Measurements from ENCODE around the gene CYSTM1.

Gene CYSTM1

DNA sequence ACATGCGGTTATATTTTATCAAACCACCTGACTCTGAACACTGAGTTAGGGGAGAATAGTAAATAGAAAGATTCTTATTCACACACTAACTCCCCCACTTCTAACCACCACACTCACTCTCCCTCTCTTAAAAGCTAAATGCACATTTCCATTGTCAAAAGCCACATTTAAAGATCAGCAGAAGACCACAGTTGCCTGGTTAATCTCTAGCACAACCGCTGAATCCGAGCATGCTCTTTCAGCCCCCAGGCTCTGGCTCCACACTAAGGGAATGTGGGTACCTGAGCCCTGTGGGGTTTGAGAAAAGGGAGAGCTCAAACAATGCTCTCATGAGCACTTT, 92.2 kb downstream of the CYSTM1 start:
- in situ Hi-C loops (cut with HindIII; ENCODE audit: low sequenced_read_pairs) = no loop called here
- no peak overlapping the region for H3K4me3 ChIP-seq (ENCODE audit: low read depth, low read length)
- no peak for DNase-seq (ENCODE audit: low read depth, low spot score)
- TF ChIP-seq, protein P1, sequence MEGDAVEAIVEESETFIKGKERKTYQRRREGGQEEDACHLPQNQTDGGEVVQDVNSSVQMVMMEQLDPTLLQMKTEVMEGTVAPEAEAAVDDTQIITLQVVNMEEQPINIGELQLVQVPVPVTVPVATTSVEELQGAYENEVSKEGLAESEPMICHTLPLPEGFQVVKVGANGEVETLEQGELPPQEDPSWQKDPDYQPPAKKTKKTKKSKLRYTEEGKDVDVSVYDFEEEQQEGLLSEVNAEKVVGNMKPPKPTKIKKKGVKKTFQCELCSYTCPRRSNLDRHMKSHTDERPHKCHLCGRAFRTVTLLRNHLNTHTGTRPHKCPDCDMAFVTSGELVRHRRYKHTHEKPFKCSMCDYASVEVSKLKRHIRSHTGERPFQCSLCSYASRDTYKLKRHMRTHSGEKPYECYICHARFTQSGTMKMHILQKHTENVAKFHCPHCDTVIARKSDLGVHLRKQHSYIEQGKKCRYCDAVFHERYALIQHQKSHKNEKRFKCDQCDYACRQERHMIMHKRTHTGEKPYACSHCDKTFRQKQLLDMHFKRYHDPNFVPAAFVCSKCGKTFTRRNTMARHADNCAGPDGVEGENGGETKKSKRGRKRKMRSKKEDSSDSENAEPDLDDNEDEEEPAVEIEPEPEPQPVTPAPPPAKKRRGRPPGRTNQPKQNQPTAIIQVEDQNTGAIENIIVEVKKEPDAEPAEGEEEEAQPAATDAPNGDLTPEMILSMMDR (IDR thresholded peaks at IDR 0.05; ENCODE audit: low read depth, low read length) = no peak

DNA sequence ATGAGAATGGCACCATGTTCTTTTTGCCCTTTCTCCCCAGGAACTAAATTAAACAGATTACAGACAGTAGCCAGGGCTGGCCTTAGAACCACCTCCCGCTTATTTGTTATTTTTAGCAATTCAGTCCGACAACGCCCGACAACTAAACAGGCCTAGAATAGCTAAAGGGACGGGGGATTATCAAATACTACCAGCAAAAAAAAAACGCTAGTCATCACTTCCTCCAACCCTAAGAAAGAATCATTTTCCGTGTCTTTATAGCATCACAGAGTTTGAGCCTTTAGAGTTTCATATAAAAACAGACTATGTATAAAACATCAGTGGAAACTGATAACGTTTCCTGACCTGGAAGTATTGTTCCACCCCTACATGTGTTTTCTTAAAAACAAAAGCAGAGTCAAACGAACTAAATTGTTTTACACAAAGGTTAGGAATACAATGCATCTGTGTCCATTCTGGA, 92.6 kb downstream of the CYSTM1 start:
- H3K4me3 ChIP-seq (ENCODE audit: low read depth, low read length) = no peak overlapping the region
- no peak for DNase-seq (ENCODE audit: low read depth, low spot score)
- TF ChIP-seq, protein P1 (IDR thresholded peaks at IDR 0.05; ENCODE audit: low read depth, low read length) = no peak
- in situ Hi-C loops (cut with HindIII; ENCODE audit: low sequenced_read_pairs) = no loop called here

DNA sequence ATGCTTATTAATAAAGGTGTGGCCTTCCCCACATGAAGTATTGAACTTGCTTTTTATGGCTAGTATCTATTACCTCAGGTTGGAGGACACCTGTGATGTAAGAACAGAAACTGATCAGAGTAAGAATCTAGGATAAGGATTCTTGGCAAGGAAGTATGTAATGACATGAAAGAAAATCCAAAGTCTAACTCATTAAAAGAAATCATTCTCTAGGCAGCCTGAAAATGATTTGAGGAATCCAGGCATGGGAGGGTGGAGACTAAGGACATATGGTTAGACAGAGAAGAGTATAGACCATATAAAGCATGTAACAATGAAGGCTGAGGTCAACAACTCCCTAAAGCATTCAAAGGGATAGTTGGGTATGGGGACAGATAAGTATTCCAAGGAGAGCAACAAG, 95.0 kb downstream of the CYSTM1 start:
- in situ Hi-C loops (cut with HindIII; ENCODE audit: low sequenced_read_pairs) = no loop called here
- TF ChIP-seq, protein P1 (IDR thresholded peaks at IDR 0.05; ENCODE audit: low read depth, low read length) = no peak
- H3K4me3 ChIP-seq (ENCODE audit: low read depth, low read length) = no peak overlapping the region
- DNase-seq (ENCODE audit: low read depth, low spot score) = no peak

DNA sequence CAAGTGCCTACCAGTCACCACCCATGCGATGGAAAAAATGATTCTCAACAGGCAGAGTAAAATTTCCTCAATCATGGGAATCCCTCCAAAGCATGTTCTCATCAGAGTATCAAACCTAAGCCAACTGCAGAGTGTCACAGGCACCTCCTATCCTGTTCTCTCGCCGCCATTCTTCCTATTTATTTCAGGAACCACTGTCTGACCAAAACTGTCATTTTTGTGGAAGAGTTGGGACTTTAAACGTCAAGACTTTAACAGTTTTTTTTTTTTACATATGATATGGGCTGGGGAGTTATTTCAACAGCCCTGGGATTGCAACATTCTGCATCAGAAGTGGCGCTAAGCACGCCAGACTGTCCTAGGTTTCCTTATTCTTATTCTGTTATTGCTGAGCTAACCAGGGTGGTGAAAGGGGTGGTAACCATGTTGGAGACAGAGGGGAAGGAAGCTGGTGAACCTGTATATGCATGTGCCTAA, 98.5 kb downstream of the CYSTM1 start:
- H3K4me3 ChIP-seq (ENCODE audit: low read depth, low read length) = no peak overlapping the region
- DNase-seq (ENCODE audit: low read depth, low spot score) = no peak
- TF ChIP-seq, protein P1 (IDR thresholded peaks at IDR 0.05; ENCODE audit: low read depth, low read length) = no peak
- in situ Hi-C loops (cut with HindIII; ENCODE audit: low sequenced_read_pairs) = no loop called here

DNA sequence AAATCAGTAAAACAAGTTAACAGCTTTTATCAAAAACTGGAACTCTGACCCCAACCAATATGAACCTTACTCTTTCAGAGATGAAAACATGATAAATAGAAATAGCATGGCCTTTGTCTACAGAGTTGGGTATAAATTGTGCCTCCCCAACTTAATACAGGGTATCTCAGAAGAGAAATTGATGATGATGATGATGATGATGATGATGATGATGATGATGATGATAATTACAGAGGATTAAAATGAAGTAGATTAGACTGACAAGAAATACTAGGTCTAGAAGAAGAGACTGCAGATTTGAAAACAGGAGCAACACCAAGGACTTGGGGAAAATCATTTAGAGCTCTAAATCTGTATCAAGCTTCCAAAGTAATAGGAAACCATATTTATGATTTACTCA, 100.8 kb downstream of the CYSTM1 start:
- in situ Hi-C loops (cut with HindIII; ENCODE audit: low sequenced_read_pairs) = no loop called here
- no peak for DNase-seq (ENCODE audit: low read depth, low spot score)

DNA sequence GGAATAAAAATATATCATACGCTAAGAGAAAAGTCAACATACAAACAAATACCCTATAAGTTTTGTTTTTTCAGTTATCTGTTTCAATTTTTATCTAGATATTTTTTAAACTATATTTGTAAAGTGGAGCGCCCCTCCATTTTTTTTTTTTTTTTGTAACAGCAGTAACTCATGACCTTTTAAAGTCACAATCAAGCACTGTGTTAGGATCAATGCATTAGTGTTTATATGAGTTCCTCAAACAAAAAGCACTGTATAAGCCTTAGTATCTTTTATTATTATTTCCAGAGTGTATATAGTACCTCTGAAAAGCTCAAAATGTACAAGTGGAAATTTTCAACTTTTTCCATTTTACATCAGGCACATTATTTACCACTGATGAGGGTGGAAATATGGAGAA, 107.3 kb downstream of the CYSTM1 start:
- in situ Hi-C loops (cut with HindIII; ENCODE audit: low sequenced_read_pairs) = no loop called here
- TF ChIP-seq, protein P1 (IDR thresholded peaks at IDR 0.05; ENCODE audit: low read depth, low read length) = no peak
- H3K4me3 ChIP-seq (ENCODE audit: low read depth, low read length) = no peak overlapping the region
- no peak for DNase-seq (ENCODE audit: low read depth, low spot score)

More for the DNA sequence above, 100.8 kb downstream of the CYSTM1 start:
- TF ChIP-seq, protein P1 (IDR thresholded peaks at IDR 0.05; ENCODE audit: low read depth, low read length) = no peak
- H3K4me3 ChIP-seq (ENCODE audit: low read depth, low read length) = no peak overlapping the region

DNA sequence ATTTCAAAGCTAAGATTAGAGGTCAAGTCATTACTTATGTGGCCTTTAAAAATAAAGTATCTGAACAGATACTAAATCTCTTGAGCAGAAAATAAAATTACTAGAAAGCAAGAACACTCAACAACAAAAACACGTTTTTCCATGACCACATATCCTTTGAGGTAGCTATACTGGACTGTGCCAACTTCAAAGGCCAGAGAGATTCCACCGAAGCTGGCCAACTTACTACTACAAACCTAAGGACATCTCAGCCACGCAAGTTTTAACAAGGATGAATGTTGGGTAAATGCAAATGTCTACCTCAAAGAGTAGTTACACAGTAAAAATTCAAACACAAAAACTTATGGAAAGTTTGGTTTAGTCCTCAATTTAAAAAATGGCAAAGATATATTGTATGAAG, 109.0 kb downstream of the CYSTM1 start:
- no peak for DNase-seq (ENCODE audit: low read depth, low spot score)
- no peak overlapping the region for H3K4me3 ChIP-seq (ENCODE audit: low read depth, low read length)
- TF ChIP-seq, protein P1 (IDR thresholded peaks at IDR 0.05; ENCODE audit: low read depth, low read length) = no peak
- in situ Hi-C loops (cut with HindIII; ENCODE audit: low sequenced_read_pairs) = no loop called here
